Measurements from ENCODE around the gene DENND4A.

DENND4A gene

DNA sequence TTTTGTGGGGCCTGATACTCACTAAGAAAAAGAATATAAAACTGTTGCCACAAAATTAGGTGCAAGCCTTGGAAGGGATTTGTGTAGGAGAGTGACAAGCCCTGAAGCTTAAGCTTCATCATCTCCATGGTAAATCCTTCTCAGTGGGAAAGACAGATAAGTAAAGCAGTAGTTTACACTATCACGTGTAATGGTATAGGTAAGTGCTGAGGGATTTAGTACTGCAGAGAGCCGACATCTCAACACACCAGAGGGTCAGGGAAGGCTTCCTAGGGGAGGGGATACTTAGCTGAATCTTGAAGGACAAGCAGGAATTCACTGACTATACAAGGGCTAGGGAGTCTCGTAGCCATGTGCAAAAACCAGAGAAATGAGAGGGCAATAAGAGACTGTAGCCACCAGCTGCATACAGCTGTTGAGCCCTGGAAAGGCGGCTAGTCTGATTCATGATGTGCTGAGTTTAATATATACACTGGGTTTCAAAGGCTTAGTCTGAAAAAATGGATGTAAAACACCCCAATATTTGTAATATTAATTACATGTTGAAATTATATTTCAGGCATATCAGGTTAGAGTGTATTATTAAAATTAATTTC is 159.2 kb downstream of the DENND4A start:
- Histone ChIP-seq H3K9me3 (ENCODE audit: control insufficient read depth, insufficient read depth, low read depth, low read length) (no peaks in the 10 kb centered on the region), H3K4me1 (ENCODE audit: control insufficient read depth, insufficient read depth, low read length) (peaks cover 2% of the 10 kb centered on the region; the same call in 1 of the 2 replicates), H3K27ac (ENCODE audit: extremely low read depth, low read depth, low read length) (no peak overlapping the region), H3K36me3 (ENCODE audit: control insufficient read depth in 2 of 2, insufficient read depth in 1 of 2, low read length in 2 of 2) (no peaks in the 10 kb centered on the region), H3K4me3 (ENCODE audit: low read depth, low read length) (no peak overlapping the region)
- CTCF ChIA-PET, result interaction anchor here (0.6 to 1.4 kb wide), 4 partner anchors 22 to 597 kb away, joined by 3 to 4 read pairs (median 4); partner anchors contain the start of gene INTS14
- no peak for TF ChIP-seq ZNF530 (tag by site-specific recombination; IDR thresholded peaks at IDR 0.05; ENCODE audit: low read depth)
- TF ChIP-seq ZNF510 (tag by site-specific recombination; IDR thresholded peaks at IDR 0.05; ENCODE audit: insufficient replicate concordance), result no peak
- TF ChIP-seq ZNF239 (tag by site-specific recombination; IDR thresholded peaks at IDR 0.05), result no peak
- peak; percentile 10; the same call in 1 of the 2 replicates for TF ChIP-seq SCRT1 (tag by site-specific recombination; IDR thresholded peaks at IDR 0.05; ENCODE audit: borderline replicate concordance)
- no peak for TF ChIP-seq ZNF174 (tag by site-specific recombination; IDR thresholded peaks at IDR 0.05)
- TF ChIP-seq, protein P1, sequence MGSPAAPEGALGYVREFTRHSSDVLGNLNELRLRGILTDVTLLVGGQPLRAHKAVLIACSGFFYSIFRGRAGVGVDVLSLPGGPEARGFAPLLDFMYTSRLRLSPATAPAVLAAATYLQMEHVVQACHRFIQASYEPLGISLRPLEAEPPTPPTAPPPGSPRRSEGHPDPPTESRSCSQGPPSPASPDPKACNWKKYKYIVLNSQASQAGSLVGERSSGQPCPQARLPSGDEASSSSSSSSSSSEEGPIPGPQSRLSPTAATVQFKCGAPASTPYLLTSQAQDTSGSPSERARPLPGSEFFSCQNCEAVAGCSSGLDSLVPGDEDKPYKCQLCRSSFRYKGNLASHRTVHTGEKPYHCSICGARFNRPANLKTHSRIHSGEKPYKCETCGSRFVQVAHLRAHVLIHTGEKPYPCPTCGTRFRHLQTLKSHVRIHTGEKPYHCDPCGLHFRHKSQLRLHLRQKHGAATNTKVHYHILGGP (tag by site-specific recombination; IDR thresholded peaks at IDR 0.05), result no peak
- TF ChIP-seq, protein P2, sequence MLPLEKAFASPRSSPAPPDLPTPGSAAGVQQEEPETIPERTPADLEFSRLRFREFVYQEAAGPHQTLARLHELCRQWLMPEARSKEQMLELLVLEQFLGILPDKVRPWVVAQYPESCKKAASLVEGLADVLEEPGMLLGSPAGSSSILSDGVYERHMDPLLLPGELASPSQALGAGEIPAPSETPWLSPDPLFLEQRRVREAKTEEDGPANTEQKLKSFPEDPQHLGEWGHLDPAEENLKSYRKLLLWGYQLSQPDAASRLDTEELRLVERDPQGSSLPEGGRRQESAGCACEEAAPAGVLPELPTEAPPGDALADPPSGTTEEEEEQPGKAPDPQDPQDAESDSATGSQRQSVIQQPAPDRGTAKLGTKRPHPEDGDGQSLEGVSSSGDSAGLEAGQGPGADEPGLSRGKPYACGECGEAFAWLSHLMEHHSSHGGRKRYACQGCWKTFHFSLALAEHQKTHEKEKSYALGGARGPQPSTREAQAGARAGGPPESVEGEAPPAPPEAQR (tag by site-specific recombination; IDR thresholded peaks at IDR 0.05), result no peak
- no peak for TF ChIP-seq ZNF19 (tag by site-specific recombination; IDR thresholded peaks at IDR 0.05; ENCODE audit: low read depth)
- POLR2A ChIA-PET, result no interaction called here

DNA sequence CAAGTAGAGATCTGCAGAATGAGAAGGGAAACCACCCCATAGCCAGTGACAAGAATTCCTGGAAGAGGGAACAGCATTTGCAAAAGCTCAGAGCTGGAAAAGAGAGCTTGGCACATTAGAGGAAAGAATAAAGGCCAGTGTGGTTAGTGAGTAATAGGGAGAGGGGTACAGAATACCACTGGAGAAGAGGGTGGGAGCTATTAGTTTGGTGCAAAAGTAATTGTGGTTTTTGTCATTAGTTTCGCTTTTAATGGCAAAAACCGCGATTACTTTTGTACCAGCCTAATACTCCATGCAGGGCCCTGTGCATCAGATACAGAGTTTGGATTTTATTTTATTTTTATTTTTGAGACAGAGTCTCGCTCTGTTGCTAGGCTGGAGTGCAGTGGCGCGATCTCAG is 160.6 kb downstream of the DENND4A start:
- no peak overlapping the region for H3K4me3 ChIP-seq (ENCODE audit: low read depth, low read length)
- POLR2A ChIA-PET, result interaction anchor here (1.3 kb wide), 1 partner anchor 238 kb away, joined by 4 read pairs; the partner anchor contains the start of gene RAB11A
- H3K9me3 ChIP-seq (ENCODE audit: control insufficient read depth, insufficient read depth, low read depth, low read length), result no peaks in the 10 kb centered on the region
- TF ChIP-seq ZNF138 (tag by site-specific recombination; IDR thresholded peaks at IDR 0.05; ENCODE audit: borderline replicate concordance) (no peak), ZNF133 (tag by site-specific recombination; IDR thresholded peaks at IDR 0.05) (no peak), EGR2 (tag by site-specific recombination; IDR thresholded peaks at IDR 0.05; ENCODE audit: low read depth) (no peak), SP3 (tag by site-specific recombination; IDR thresholded peaks at IDR 0.05) (no peak), ZNF623 (tag by site-specific recombination; IDR thresholded peaks at IDR 0.05) (no peak), WT1 (tag by site-specific recombination; IDR thresholded peaks at IDR 0.05) (no peak), SP7 (tag by site-specific recombination; IDR thresholded peaks at IDR 0.05) (no peak), ZEB2 (tag by site-specific recombination; IDR thresholded peaks at IDR 0.05) (no peak), ZIC2 (tag by site-specific recombination; IDR thresholded peaks at IDR 0.05) (no peak), KLF1 (tag by site-specific recombination; IDR thresholded peaks at IDR 0.05) (no peak)
- TF ChIP-seq, protein P3, sequence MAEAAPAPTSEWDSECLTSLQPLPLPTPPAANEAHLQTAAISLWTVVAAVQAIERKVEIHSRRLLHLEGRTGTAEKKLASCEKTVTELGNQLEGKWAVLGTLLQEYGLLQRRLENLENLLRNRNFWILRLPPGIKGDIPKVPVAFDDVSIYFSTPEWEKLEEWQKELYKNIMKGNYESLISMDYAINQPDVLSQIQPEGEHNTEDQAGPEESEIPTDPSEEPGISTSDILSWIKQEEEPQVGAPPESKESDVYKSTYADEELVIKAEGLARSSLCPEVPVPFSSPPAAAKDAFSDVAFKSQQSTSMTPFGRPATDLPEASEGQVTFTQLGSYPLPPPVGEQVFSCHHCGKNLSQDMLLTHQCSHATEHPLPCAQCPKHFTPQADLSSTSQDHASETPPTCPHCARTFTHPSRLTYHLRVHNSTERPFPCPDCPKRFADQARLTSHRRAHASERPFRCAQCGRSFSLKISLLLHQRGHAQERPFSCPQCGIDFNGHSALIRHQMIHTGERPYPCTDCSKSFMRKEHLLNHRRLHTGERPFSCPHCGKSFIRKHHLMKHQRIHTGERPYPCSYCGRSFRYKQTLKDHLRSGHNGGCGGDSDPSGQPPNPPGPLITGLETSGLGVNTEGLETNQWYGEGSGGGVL (tag by site-specific recombination; IDR thresholded peaks at IDR 0.05), result no peak
- CTCF ChIA-PET, result interaction anchor here (0.6 to 5.2 kb wide), 4 partner anchors 8 to 203 kb away, joined by 3 to 36 read pairs (median 3); no protein-coding TSS in a partner anchor
- H3K27ac ChIP-seq (ENCODE audit: extremely low read depth, low read depth, low read length), result no peak overlapping the region
- no peaks in the 10 kb centered on the region for H3K36me3 ChIP-seq (ENCODE audit: control insufficient read depth in 2 of 2, insufficient read depth in 1 of 2, low read length in 2 of 2)
- H3K4me1 ChIP-seq (ENCODE audit: control insufficient read depth, insufficient read depth, low read length), result peaks cover 2% of the 10 kb centered on the region; the same call in 1 of the 2 replicates

All from HEK293 (cell line).